ENCODE results near the gene RAB40C.
A peak's percentile ranks its signal among the peaks of the same experiment; 100 is the strongest.

Gene RAB40C

GRCh38 chr16:632486-633335 lies 42.8 kb downstream of the RAB40C start:
- no peak overlapping the region for H3K4me3 ChIP-seq (ENCODE audit: low read depth, low read length)
- TF ChIP-seq, protein P1, sequence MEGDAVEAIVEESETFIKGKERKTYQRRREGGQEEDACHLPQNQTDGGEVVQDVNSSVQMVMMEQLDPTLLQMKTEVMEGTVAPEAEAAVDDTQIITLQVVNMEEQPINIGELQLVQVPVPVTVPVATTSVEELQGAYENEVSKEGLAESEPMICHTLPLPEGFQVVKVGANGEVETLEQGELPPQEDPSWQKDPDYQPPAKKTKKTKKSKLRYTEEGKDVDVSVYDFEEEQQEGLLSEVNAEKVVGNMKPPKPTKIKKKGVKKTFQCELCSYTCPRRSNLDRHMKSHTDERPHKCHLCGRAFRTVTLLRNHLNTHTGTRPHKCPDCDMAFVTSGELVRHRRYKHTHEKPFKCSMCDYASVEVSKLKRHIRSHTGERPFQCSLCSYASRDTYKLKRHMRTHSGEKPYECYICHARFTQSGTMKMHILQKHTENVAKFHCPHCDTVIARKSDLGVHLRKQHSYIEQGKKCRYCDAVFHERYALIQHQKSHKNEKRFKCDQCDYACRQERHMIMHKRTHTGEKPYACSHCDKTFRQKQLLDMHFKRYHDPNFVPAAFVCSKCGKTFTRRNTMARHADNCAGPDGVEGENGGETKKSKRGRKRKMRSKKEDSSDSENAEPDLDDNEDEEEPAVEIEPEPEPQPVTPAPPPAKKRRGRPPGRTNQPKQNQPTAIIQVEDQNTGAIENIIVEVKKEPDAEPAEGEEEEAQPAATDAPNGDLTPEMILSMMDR (IDR thresholded peaks at IDR 0.05; ENCODE audit: borderline replicate concordance, insufficient read depth, low read depth, low read length): no peak

DNA sequence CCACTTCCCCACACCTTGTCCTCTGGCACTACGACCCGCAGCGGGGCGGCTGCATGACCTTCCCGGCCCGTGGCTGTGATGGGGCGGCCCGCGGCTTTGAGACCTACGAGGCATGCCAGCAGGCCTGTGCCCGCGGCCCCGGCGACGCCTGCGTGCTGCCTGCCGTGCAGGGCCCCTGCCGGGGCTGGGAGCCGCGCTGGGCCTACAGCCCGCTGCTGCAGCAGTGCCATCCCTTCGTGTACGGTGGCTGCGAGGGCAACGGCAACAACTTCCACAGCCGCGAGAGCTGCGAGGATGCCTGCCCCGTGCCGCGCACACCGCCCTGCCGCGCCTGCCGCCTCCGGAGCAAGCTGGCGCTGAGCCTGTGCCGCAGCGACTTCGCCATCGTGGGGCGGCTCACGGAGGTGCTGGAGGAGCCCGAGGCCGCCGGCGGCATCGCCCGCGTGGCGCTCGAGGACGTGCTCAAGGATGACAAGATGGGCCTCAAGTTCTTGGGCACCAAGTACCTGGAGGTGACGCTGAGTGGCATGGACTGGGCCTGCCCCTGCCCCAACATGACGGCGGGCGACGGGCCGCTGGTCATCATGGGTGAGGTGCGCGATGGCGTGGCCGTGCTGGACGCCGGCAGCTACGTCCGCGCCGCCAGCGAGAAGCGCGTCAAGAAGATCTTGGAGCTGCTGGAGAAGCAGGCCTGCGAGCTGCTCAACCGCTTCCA lies 43.6 kb downstream of the RAB40C start:
- no peak overlapping the region for H3K4me3 ChIP-seq (ENCODE audit: low read depth, low read length)

DNA sequence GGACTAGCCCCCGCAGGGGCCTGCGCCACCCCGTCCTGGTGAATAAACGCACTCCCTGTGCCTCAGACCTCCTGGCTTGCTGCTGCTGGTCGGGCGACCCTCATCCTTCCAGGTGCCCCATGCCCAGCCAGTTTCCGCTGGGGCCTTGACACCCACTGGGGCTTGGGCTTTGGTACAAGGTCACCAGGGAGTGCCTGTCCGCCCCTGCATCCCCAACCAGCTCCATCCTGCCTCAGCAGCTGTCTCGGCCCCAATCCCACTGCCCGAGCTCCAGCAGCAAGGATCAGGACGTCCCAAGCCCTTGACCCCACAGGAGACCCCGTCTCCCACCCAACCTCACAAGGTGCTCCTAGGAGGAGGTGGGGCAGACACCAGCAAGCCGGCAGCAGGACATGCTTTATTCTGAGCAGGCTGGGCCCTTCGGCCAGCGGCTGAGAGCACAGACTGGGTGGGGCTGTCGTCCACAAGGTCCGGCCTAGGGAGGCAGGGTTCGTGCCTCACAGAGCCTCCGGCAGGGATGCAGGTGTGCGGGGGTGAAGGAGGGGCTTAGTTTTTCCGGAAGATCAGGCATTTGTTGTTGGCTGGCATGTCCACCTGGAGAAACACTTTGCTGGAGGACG lies 44.3 kb downstream of the RAB40C start:
- H3K4me3 ChIP-seq (ENCODE audit: low read depth, low read length): no peak overlapping the region
- TF ChIP-seq, protein P1 (IDR thresholded peaks at IDR 0.05; ENCODE audit: borderline replicate concordance, insufficient read depth, low read depth, low read length): no peak

More for the DNA sequence above, 43.6 kb downstream of the RAB40C start:
- TF ChIP-seq, protein P1 (IDR thresholded peaks at IDR 0.05; ENCODE audit: borderline replicate concordance, insufficient read depth, low read depth, low read length): no peak

GRCh38 chr16:634996-635395 lies 45.1 kb downstream of the RAB40C start:
- peak overlapping the region; percentile 78 for H3K4me3 ChIP-seq (ENCODE audit: low read depth, low read length)
- TF ChIP-seq, protein P1 (IDR thresholded peaks at IDR 0.05; ENCODE audit: borderline replicate concordance, insufficient read depth, low read depth, low read length): no peak

GRCh38 chr16:635573-636205 lies 45.8 kb downstream of the RAB40C start:
- H3K4me3 ChIP-seq (ENCODE audit: low read depth, low read length): peak overlapping the region; percentile 78
- TF ChIP-seq, protein P1 (IDR thresholded peaks at IDR 0.05; ENCODE audit: borderline replicate concordance, insufficient read depth, low read depth, low read length): no peak

- peak within 1 kb of the TSS; percentile 78 for H3K4me3 ChIP-seq (ENCODE audit: low read depth, low read length)
- TF ChIP-seq, protein P1 (IDR thresholded peaks at IDR 0.05; ENCODE audit: borderline replicate concordance, insufficient read depth, low read depth, low read length): no peak
Measured at GRCh38 chr16:636206-637080, 46.6 kb downstream of the RAB40C start, which contains the start of gene METTL26. Gene METTL26, minus strand, starts transcription at chr16:636305. Its CDS starts 15 bp downstream, at chr16:636290.

All from GM12875 (cell line).